ENCODE results near the gene SPON2. TPM values are rescaled to one million over a fixed set of nuclear protein-coding genes. Genes with fewer than 3 reads are reported as not detected.

Gene SPON2
- total and polyA plus RNA-seq, 2 of the 4 experiments (the other 2 are of a cell fraction): 21.1 to 177 TPM

GRCh38 chr4:1164956-1165545 lies 7.3 kb downstream of the SPON2 start (continued):
- TF ChIP-seq USF2 (IDR thresholded peaks at IDR 0.05; ENCODE audit: low read depth, low read length) (no peak), RFX5 (IDR thresholded peaks at IDR 0.05; ENCODE audit: low read depth, low read length) (no peak), SMC3 (IDR thresholded peaks at IDR 0.05; ENCODE audit: low read depth, low read length) (no peak), RAD21 (IDR thresholded peaks at IDR 0.05; ENCODE audit: low read length) (no peak)

- no peak overlapping the region for H3K56ac ChIP-seq (ENCODE audit: extremely low read depth, insufficient read depth, low read length)
- H3K18ac ChIP-seq (ENCODE audit: low read depth, low read length): no peak overlapping the region
- dilution Hi-C loops (cut with HindIII; ENCODE audit: low sequenced_read_pairs, unreplicated experiment) (no loop called here), in situ Hi-C loops (cut with MboI; ENCODE audit: low sequenced_read_pairs) (loop anchor here (25.0 kb wide), 1 partner anchor 473 kb away; no protein-coding TSS in a partner anchor), intact Hi-C loops (cut with micrococcal nuclease) (no loop called here)
- DNase-seq (no peak), ATAC-seq (ENCODE audit: low read depth) (no peak)
- no peaks in the 10 kb centered on the region for H4K20me1 ChIP-seq (ENCODE audit: insufficient read depth, low read length)
- ChIA-PET POLR2A (ENCODE audit: unreplicated experiment) (no interaction called here), CTCF (no interaction called here)
- no TSS peak for BruUV-seq (replicated peaks)
- no peak overlapping the region for H4K91ac ChIP-seq (ENCODE audit: insufficient read depth, low read depth, low read length)
- no peak overlapping the region for H2BK5ac ChIP-seq (ENCODE audit: low read depth, low read length, poor library complexity, severe bottlenecking)
- no peak overlapping the region for H2BK120ac ChIP-seq (ENCODE audit: low read depth, low read length)
- H2BK20ac ChIP-seq (ENCODE audit: low read depth, low read length): no peak overlapping the region
- no peak overlapping the region for H3K23ac ChIP-seq (ENCODE audit: low read depth, low read length)
- H2AFZ ChIP-seq (replicated peaks; ENCODE audit: low read length, poor library complexity): no peak overlapping the region
- H3K27me3 ChIP-seq (ENCODE audit: control insufficient read depth, insufficient read depth, low read length): peaks cover 2% of the 10 kb centered on the region; the same call in 1 of the 2 replicates
- peaks cover 4% of the 10 kb centered on the region; the same call in 1 of the 2 replicates for H3K9me3 ChIP-seq (ENCODE audit: control insufficient read depth, insufficient read depth, low read length)
- H4K5ac ChIP-seq (ENCODE audit: low read depth, low read length): no peak overlapping the region
- H3K27ac ChIP-seq (ENCODE audit: insufficient read depth, low read length): no peak overlapping the region
- peaks cover 8% of the 10 kb centered on the region; the same call in 1 of the 2 replicates for H3K36me3 ChIP-seq (ENCODE audit: control insufficient read depth, insufficient read depth, low read length)
- no peak overlapping the region for H2AK9ac ChIP-seq (replicated peaks; ENCODE audit: low read depth, low read length, poor library complexity)
- H3K9ac ChIP-seq (ENCODE audit: low read depth, low read length): no peak overlapping the region
- no peak overlapping the region for H3K4ac ChIP-seq (ENCODE audit: low read depth, low read length)
- H3K4me3 ChIP-seq (ENCODE audit: insufficient read depth, low read depth, low read length): no peak overlapping the region
- no peak overlapping the region for H3K4me2 ChIP-seq (ENCODE audit: low read depth, low read length)
- H3K79me1 ChIP-seq (ENCODE audit: low read depth in 1 of 2, low read length in 2 of 2): peaks cover 0 to 5% of the 10 kb centered on the region in 2 experiments; a peak in 1 of 4 replicates
- peaks cover 8% of the 10 kb centered on the region; the same call in 1 of the 2 replicates for H3K4me1 ChIP-seq (ENCODE audit: control insufficient read depth, insufficient read depth, low read length)
- H3K14ac ChIP-seq (replicated peaks; ENCODE audit: low read depth, low read length): no peak overlapping the region
- H4K8ac ChIP-seq (ENCODE audit: low read depth in 2 of 2, low read length in 2 of 2): no peak overlapping the region
- TF ChIP-seq MXI1 (IDR thresholded peaks at IDR 0.05; ENCODE audit: borderline replicate concordance, low read depth, low read length): no peak
- TF ChIP-seq MAZ (IDR thresholded peaks at IDR 0.05; ENCODE audit: borderline replicate concordance, low read depth, low read length): no peak
- TF ChIP-seq BHLHE40 (IDR thresholded peaks at IDR 0.05; ENCODE audit: low read depth, low read length): no peak
- TF ChIP-seq MAFK (IDR thresholded peaks at IDR 0.05; ENCODE audit: low read depth, low read length): no peak
- no peak for TF ChIP-seq USF2 (IDR thresholded peaks at IDR 0.05; ENCODE audit: low read depth, low read length)
- TF ChIP-seq ELK1 (IDR thresholded peaks at IDR 0.05; ENCODE audit: borderline replicate concordance, low read depth, low read length): no peak
- TF ChIP-seq CEBPB (IDR thresholded peaks at IDR 0.05; ENCODE audit: low read depth, low read length): no peak
- TF ChIP-seq NFE2L2 (IDR thresholded peaks at IDR 0.05; ENCODE audit: low read depth, low read length): no peak
- TF ChIP-seq RCOR1 (IDR thresholded peaks at IDR 0.05; ENCODE audit: insufficient replicate concordance, low read length): no peak
- H2AK5ac ChIP-seq (ENCODE audit: low read depth, low read length): no peak overlapping the region
- no peaks in the 10 kb centered on the region for H3K9me1 ChIP-seq (ENCODE audit: insufficient read depth, low read length)
- no peak overlapping the region for H2BK15ac ChIP-seq (ENCODE audit: low read depth, low read length)
- WGBS, 2 experiments (ENCODE audit: extremely low coverage in 2 of 2, insufficient read length in 1 of 2): no CpG with 5 or more reads among the region's 5 CpGs
Measured at GRCh38 chr4:1164444-1164843, 7.9 kb downstream of the SPON2 start.

Data from IMR-90 (cell line).